GM20000 (cell line): ENCODE data around the gene LRCH1.

ENCODE experiments used
- DNase-seq: peaks from one replicate; pipeline ENCODE4 v3.0.0; 2012; ENCODE audit warnings: low spot score
- CTCF ChIP-seq: IDR thresholded peaks from 2 replicates; pipeline ENCODE4 v1.5.1; 2012; ENCODE audit warnings: mild to moderate bottlenecking, control low read depth; ENCODE audit errors: extremely low read depth, missing control alignments

Gene LRCH1

DNA sequence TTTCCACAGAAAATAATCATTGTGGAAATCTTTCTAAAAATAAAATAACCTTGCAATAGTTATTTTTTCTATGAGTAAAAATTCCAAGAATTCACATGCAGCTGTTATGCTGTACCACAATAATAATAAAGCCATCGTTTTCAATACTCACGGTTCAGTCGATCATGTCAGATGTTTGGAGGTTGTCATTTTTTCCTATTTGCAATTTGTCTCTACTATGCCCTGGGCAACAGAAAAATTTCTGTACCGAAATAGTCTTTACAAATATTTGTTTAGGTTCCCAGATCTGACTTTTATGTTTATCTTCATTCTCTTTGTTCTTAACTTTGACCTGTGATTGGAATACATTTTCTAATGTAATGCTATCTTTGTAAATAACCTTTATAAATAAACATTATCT lies 164.3 kb downstream of the LRCH1 start:
- DNase-seq: no peak
- TF ChIP-seq CTCF: no peak

GRCh38 chr13:46717856-46718255 lies 164.9 kb downstream of the LRCH1 start:
- DNase-seq: no peak
- no peak for TF ChIP-seq CTCF

- no peak for TF ChIP-seq CTCF
- DNase-seq: peak; percentile 22
Measured at GRCh38 chr13:46720189-46720588, 167.2 kb downstream of the LRCH1 start.

DNA sequence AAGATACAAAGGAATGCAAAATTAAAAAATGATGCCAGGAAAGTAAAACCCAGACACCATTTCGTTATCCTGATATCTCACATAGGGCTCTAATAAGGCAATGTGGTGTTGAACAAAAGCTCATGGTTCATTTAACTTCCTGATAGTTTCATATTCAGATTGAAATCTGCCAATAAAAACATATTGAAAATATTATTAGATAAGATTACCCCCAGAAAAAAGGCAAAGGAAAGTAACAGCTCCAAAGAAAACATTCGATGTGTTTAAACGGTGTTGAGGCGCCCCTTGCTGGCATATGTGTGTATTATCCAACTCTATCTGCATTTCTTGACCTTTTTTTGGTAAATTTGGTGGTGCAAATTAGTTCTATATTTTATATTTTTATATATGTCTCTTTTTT lies 168.1 kb downstream of the LRCH1 start:
- DNase-seq: peak; percentile 24

GRCh38 chr13:46726347-46726746 lies 173.4 kb downstream of the LRCH1 start:
- DNase-seq: no peak
- no peak for TF ChIP-seq CTCF

More for the DNA sequence above, 168.1 kb downstream of the LRCH1 start:
- peak; percentile 29 for TF ChIP-seq CTCF

GRCh38 chr13:46728777-46729176 lies 175.8 kb downstream of the LRCH1 start:
- peak; percentile 12 for DNase-seq
- no peak for TF ChIP-seq CTCF

DNA sequence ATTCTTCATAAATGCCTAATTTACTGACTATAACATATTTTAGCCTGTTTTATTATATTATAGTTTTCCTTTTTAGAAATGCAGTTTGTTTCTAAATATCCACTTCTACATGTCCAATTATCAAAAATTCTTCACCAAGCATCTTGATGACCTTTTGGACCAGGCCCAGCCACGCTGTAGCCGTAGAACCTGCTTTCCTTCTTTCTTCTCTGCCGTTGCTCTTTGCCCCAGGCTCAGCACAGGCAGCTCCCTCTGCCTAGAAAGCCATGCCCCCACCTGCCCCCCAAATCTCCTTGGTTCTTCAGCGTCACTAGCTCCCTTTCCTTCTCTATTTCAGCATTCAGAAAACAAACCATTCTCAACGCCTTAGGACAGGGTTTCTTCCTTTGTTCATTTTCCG lies 178.6 kb downstream of the LRCH1 start:
- TF ChIP-seq CTCF: no peak
- no peak for DNase-seq

GRCh38 chr13:46735425-46735824 lies 182.5 kb downstream of the LRCH1 start:
- DNase-seq: no peak
- no peak for TF ChIP-seq CTCF
